Right hindlimb (tissue), 1 donor: ENCODE measurements around the gene COG6.
A peak's percentile ranks its signal among the peaks of the same experiment; 100 is the strongest.

ENCODE experiments used
- DNase-seq: peaks from one replicate; pipeline ENCODE4 v3.0.0-alpha.2; 2018

Gene COG6

DNA sequence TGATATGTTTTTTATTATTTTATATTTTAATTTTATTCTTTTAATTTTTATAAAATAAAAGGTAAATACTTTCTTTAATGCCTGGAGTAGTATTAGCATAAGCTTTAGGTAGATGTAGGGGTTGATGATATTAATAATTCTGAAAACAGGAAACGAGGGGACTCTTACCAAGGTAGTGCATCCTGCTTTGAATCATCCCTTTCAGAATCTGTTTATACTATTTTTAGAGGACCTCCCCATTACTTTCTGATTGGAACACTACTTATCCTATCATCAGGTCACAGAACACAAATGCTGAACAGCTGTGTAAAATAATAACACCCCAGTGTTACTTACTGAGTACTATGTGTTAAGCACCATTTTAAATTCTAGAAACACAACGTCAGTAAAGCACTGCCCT lies 27.3 kb downstream of the COG6 start:
- DNase-seq, result no peak

- no peak for DNase-seq
Measured at GRCh38 chr13:39684531-39685137, 29.2 kb downstream of the COG6 start.

DNA sequence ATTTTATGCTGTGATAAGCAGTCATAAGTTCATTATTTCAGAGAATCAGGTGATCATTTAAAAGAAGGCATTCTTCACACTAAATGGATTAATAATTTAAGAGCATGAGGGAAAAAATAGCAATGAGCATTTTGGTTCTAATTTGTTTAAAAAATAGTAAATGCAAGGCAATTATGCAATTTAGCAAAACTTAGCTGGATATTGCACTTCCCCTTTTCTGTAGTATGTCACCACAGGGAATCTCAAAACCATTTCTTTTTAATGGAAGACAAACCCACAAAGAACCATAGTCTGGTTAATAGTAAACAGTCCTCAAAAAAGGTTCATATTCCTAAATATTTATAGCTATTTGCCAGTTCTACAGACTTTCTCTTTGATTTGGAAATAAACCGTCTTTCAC lies 30.2 kb downstream of the COG6 start:
- no peak for DNase-seq

DNA sequence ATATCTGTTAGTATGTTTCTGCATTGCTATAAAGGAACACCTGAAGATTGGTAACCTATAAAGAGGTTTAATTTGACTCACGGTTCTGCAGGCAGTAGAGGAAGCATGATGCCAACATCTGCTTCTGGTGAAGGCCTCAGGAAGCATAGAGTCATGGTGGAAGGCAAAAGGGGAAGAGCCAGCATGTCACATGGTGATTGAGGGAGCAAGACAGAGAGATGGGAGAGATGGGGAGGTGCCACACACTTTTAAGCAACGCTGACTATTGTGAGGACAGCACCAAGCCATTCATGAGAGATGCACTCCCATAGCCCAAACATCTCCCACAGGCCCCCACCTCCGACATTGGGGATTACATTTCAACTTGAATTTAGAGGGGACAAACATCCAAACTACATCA lies 32.8 kb downstream of the COG6 start:
- no peak for DNase-seq

DNA sequence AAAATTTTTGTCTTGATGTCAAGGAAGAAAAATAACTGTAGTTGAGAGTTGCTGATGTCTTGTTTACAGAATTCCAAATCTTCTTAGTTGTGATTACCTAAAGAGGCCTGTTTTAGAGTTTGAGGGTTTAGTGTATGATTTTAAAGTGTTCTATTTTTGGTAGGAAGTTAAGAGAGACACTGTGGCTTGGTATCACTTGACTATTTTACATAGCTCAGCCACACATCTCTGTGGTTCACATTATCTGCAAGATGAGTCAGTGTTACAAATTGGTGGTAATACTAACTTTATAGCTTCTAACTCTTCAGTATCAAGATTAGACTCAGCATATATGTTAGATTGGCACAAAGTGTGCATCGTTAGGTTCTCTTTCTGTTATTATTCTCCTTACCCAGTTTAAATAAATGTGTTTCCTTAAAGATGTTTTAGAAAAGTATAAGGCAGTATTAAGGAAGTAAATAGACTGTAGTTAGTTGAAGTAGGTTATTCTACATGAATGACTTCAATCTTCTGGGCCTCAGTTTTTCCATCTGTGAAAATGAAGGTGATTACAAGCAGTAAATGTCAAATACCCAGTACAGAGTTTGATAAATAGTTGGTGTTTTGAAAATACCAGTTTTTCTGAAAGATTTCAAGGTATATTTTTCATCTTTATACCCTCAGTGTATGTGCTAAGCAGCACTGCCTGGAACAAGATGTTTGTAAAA lies 33.4 kb downstream of the COG6 start:
- no peak for DNase-seq

DNA sequence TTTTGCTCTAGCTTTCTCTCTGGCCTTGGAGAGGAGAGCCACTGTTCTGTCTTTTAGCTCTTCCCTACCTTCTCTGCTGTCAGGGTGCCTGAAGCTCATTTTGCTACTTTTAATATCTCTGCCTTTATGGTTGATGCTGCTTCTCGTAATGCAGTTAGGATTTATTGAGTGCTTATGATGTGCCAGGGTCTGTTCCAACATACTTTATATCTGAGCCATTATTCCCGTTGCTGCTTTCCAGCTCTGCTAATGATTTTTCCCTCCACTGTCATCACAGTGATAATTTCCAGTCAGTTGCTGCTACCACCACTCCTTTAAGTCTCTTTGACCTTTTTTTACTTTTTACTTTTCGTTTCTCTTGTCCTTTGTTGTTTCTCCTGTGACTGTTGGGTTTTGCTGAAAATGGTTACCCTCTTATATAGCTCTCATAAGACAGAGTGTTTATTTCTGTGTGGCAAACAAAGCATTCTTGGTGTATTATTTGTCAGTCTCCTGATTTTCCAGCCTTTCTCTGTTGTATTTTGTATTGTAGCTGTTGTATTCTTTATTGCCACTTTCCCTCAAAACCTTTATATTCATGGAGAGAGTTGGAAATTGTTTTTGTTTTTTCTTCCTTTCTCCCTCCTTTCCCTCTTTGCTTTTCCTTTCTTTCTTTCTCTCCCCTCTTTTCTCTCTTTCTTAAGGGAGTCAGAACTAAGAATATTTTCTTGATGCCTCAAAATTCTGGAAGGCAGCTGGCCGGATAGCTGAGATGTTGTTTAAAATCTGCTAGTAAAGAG lies 37.4 kb downstream of the COG6 start:
- peak; percentile 50 for DNase-seq

DNA sequence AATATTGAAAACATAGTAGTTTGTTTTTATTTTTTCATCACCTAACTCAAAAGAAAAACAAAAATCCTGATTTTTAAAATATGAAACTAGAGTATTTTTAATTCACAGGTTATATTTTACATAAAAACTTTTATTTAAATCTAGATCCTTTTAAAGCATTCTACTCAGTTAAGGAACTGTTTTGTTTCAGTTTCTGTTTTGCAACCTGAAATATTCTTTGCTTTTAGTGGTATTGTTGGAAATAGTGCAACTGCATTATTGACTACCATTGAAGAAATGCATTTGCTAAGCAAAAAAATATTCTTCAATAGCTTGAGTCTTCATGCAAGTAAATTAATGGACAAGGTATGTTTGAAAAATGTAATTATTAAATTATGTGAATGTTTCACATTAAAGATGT lies 43.8 kb downstream of the COG6 start:
- DNase-seq, result no peak

GRCh38 chr13:39712626-39713025 lies 57.2 kb downstream of the COG6 start:
- no peak for DNase-seq

GRCh38 chr13:39729156-39729555 lies 73.7 kb downstream of the COG6 start:
- peak; percentile 37 for DNase-seq

GRCh38 chr13:39734952-39735351 lies 79.5 kb downstream of the COG6 start:
- no peak for DNase-seq

GRCh38 chr13:39737047-39737446 lies 81.6 kb downstream of the COG6 start:
- DNase-seq, result no peak

- no peak for DNase-seq
Measured at GRCh38 chr13:39740761-39741160, 85.3 kb downstream of the COG6 start.

DNA sequence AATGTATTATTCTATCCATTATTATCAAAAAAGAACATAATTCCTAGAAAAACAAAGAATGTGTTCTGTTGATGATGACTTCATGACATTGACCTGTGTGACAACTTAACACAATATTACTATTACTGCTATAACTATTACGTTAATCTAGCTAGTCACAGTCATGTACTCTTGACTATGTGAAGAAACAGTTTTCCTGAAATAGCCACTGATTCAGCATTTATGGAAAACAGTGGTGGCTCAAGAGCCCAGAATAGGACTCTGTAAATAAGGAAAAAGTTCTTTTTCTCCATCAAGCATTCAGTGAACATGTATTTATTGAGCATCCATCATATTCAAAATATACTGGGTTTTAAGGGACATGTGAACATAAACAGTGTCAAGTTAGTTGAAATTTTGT lies 93.5 kb downstream of the COG6 start:
- no peak for DNase-seq

GRCh38 chr13:39749528-39749927 lies 94.1 kb downstream of the COG6 start:
- no peak for DNase-seq

DNA sequence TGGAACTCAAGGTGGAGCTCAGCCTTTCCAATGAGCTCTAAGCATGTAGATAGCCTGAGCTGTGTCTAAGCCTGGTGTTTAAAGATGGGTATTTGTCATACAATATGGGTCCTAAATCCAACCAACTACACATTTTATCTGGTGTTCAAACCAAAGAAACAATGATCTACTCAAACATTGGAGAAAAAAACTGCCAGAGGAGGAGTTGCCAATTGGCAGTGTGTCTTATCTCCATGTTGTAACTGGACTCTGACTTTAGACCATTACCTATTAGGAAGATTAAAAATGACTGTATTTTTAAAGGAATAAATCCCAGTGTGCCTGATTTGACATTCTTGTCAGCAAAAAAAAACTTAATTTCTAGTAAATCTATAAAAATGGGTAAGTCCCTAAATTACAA lies 96.3 kb downstream of the COG6 start:
- DNase-seq, result no peak

DNA sequence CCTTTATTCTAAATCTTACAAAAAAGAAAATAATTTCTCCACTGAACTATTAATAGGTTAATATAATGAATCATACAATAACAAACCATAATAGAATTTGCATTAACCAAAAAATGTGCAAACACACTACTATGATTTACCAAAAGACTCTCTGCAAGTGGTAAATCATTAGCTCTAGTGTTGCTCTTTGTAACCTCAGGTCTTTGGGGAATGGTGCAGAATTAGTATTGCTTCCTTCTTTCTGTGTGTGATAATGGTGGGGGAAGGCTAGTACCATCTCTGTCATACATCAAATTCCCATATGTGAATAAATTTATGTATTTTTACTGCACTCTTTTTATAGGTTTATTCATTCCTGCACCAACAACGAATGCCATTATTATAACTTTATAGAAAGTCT lies 105.1 kb downstream of the COG6 start:
- DNase-seq, result no peak

- peak; percentile 84 for DNase-seq
Measured at GRCh38 chr13:39765801-39766463, 110.5 kb downstream of the COG6 start.

DNA sequence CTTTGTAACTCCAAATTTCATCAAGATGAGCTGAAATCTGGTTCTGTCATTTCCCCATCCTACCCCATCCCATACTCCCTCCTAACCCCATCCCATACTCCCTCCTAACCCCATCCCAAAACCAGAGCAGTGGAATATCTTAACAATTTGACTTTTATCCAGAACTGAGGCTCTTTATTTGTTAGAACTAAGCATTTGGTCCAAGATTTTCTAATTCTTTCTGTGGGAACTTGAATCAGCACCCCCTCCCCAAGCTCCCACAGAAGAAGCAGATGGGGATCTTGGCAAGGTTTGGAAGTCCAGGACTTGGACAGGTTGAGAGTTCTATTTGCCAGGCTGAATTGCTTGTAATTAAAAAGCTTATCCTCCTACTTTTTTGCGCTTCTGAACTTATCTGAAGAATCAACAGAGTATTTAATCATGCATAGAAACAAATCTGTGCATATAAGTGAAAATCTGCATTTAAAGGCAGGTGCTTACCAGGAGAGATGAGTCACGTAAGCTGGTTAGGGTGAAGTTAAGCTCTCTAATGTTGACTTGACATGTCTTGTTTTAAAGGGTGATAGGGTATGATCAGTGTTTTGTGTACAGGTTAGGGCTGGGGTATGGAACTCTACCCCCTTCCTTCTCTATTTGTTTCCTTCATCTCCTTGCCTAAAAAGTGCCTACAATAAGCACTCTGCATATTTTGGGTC lies 111.1 kb downstream of the COG6 start:
- peak; percentile 34 for DNase-seq

- no peak for DNase-seq
Measured at GRCh38 chr13:39767791-39768517, 112.5 kb downstream of the COG6 start.

- no peak for DNase-seq
Measured at GRCh38 chr13:39768962-39769361, 113.5 kb downstream of the COG6 start.

- DNase-seq, result no peak
Measured at GRCh38 chr13:39770221-39771090, 115.0 kb downstream of the COG6 start.
